SK-N-SH (cell line): Measurements from ENCODE around the gene EPB41L4B.
A peak's percentile ranks its signal among the peaks of the same experiment; 100 is the strongest.

Source experiments
- CTCF ChIP-seq: fragments of 200-600 bp; sonication (generic); IDR thresholded peaks from 2 replicates; pipeline ENCODE4 v1.6.1; 2017; ENCODE audit warnings: antibody characterized with exemption, mild to moderate bottlenecking, moderate library complexity
- GABPA ChIP-seq: IDR thresholded peaks from 2 replicates; pipeline ENCODE4 v1.4.0; 2012; ENCODE audit warnings: low read depth, mild to moderate bottlenecking
- MAX ChIP-seq: IDR thresholded peaks from 2 replicates; pipeline ENCODE4 v1.4.0; 2012; ENCODE audit warnings: low read depth
- RCOR1 ChIP-seq: fragments of 150-350 bp; IDR thresholded peaks from 2 replicates; pipeline ENCODE4 v1.6.1; 2017; ENCODE audit warnings: antibody characterized with exemption, low read length
- RXRA ChIP-seq: IDR thresholded peaks from 2 replicates; pipeline ENCODE4 v1.4.0; 2012; ENCODE audit warnings: low read depth, mild to moderate bottlenecking, borderline replicate concordance
- TEAD4 ChIP-seq: IDR thresholded peaks from 2 replicates; pipeline ENCODE4 v1.4.0; 2012; ENCODE audit warnings: mild to moderate bottlenecking, borderline replicate concordance; ENCODE audit not compliant: insufficient read depth

DNA sequence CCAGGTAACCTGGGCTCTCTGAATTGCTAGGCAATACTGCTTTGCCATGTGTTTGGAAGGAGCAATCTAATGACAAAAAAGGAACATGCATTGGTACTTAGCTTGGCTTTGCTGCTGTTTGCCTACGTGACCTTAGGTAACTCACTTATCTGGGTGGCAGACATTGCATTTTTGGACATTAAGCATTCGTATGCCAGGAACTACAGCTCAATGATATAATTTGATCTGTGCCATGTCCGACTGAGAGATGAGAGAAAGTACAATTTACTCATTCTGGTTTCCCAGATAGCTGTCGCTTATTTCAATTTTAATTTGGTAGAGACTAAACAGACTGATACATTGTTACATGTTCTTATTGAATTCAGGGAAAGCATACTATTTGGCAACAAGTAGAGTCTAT is 90.6 kb downstream of the EPB41L4B start:
- TF ChIP-seq MAX (no peak), CTCF (no peak), RCOR1 (peak; percentile 86), GABPA (no peak), TEAD4 (no peak), RXRA (no peak)
